Peyer's patch (tissue), 4 donors: ENCODE results near the gene EGLN2. TPM values are rescaled to one million over a fixed set of nuclear protein-coding genes. Genes with fewer than 3 reads are reported as not detected.
"Not testable (repeated sequence)": the region's sequence is repeated elsewhere in the genome, so short reads cannot be mapped to it uniquely, and the experiment has no call there.

Experiments used
- DNase-seq, 3 donors: peaks; one replicate each; pipeline ENCODE4 v3.0.0-alpha.2; 2017 to 2019
- H3K27ac ChIP-seq, 4 donors: fragments of 200-600 bp; sonication (generic); one replicate each; pipeline ENCODE4 v1.5.1; 2016 to 2019
- H3K27me3 ChIP-seq, 2 donors: fragments of 200-600 bp; sonication (generic); one replicate each; pipeline ENCODE4 v1.5.1; 2019
- H3K36me3 ChIP-seq, 3 donors: fragments of 200-600 bp; sonication (generic); one replicate each; pipeline ENCODE4 v1.5.1; 2016 to 2019
- H3K4me1 ChIP-seq, 4 donors: fragments of 200-600 bp; sonication (generic); one replicate each; pipeline ENCODE4 v1.5.1; 2016 to 2019
- H3K4me3 ChIP-seq, 4 donors: fragments of 200-600 bp; sonication (generic); 1 replicate in 3 of 4; 2 replicates in 1 of 4; pipeline ENCODE4 v1.5.1; 2016 to 2019; ENCODE audit warnings: mild to moderate bottlenecking in 1 of 4
- H3K9me3 ChIP-seq, 4 donors: fragments of 200-600 bp; sonication (generic); one replicate each; pipeline ENCODE4 v1.5.1; 2016 to 2019; ENCODE audit warnings: mild to moderate bottlenecking in 1 of 4
- POLR2A ChIP-seq, 2 donors: fragments of 450-650 bp; IDR thresholded peaks; one replicate each; pipeline ENCODE4 v1.5.1; 2017; ENCODE audit warnings: antibody characterized with exemption in 2 of 2, mild to moderate bottlenecking in 2 of 2, moderate library complexity in 2 of 2
- total RNA-seq, 4 donors: library from RNA; depleted of rRNA; stranded (reverse); fragments of >200 nt; gene quantifications; one replicate each; pipeline ENCODE4 v1.1.0, GENCODE V29; 2016
- TF ChIP-seq, protein P1 (sequence below), 6 experiments: fragments of 450-650 bp in 4 of 6; fragments of 200-600 bp in 2 of 6; sonication (generic) in 1 of 6; IDR thresholded peaks; one replicate each; pipeline ENCODE4 v1.5.1; 2017 to 2019; ENCODE audit warnings: antibody characterized with exemption in 6 of 6, mild to moderate bottlenecking in 3 of 6, moderate library complexity in 1 of 6

EGLN2 gene
- total RNA-seq, 4 donors from 2014 or later: 75.8 to 96.6 (median 88.1) TPM

DNA sequence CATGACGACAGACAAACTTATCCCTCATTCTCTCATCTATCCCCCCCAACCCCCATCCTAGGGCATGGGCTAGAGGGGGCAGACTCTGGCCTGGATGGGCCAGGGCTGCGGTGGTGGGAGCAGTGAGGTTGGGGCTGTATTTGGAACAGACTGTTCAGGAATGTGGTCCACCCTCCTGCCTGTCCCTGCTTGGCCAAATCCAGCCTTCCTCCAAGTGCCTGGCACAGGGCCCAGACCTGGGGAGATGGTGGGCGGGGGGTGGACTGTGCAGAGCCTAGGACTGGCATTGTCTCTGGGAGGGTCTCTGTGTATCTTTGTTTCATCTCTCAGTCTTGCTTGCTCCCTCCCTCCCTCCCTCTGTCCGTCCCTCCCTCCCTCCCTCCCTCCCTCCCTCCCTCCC, 14.2 kb downstream of the EGLN2 start:
- Histone ChIP-seq H3K27me3 (no peaks in the 10 kb centered on the region), H3K36me3 (peaks cover 0 to 9% (median 0%) of the 10 kb centered on the region in 3 donors), H3K27ac (peak overlapping the region in 1 of 4 donors; percentile 50), H3K4me3 (no peak overlapping the region), H3K9me3 (no peaks in the 10 kb centered on the region), H3K4me1 (peaks cover 0 to 34% (median 4%) of the 10 kb centered on the region in 4 donors)
- DNase-seq: no peak
- TF ChIP-seq, protein P1, sequence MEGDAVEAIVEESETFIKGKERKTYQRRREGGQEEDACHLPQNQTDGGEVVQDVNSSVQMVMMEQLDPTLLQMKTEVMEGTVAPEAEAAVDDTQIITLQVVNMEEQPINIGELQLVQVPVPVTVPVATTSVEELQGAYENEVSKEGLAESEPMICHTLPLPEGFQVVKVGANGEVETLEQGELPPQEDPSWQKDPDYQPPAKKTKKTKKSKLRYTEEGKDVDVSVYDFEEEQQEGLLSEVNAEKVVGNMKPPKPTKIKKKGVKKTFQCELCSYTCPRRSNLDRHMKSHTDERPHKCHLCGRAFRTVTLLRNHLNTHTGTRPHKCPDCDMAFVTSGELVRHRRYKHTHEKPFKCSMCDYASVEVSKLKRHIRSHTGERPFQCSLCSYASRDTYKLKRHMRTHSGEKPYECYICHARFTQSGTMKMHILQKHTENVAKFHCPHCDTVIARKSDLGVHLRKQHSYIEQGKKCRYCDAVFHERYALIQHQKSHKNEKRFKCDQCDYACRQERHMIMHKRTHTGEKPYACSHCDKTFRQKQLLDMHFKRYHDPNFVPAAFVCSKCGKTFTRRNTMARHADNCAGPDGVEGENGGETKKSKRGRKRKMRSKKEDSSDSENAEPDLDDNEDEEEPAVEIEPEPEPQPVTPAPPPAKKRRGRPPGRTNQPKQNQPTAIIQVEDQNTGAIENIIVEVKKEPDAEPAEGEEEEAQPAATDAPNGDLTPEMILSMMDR (IDR thresholded peaks at IDR 0.05): no peak
- no peak for TF ChIP-seq POLR2A (IDR thresholded peaks at IDR 0.05)

DNA sequence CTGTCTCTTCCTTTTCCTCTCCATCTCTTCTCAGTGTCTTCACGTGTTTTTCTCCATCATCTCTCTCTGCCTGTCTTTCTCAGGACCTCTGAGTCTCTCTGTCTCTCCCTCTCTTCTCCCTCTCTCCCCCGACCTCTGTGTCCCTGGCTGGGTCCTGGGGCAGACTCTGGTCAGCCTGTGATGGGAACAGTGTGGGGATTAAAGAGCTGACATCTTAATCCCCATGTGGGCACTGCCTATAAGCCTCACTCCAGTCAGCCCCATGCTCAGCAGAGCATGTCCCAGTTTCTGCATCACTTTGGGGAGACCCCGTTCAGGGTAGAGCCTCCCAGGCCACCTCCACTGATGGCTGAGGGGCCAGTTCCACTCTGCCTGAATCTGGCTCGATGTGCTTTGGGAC, 16.2 kb downstream of the EGLN2 start:
- Histone ChIP-seq H3K27ac (no peak overlapping the region), H3K4me1 (peaks cover 0 to 35% (median 4%) of the 10 kb centered on the region in 4 donors), H3K4me3 (no peak overlapping the region), H3K27me3 (no peaks in the 10 kb centered on the region), H3K9me3 (no peaks in the 10 kb centered on the region), H3K36me3 (no peaks in the 10 kb centered on the region)
- DNase-seq: peak in 1 of 3 donors; percentile 39
- TF ChIP-seq, protein P1 (IDR thresholded peaks at IDR 0.05): no peak
- no peak for TF ChIP-seq POLR2A (IDR thresholded peaks at IDR 0.05)

DNA sequence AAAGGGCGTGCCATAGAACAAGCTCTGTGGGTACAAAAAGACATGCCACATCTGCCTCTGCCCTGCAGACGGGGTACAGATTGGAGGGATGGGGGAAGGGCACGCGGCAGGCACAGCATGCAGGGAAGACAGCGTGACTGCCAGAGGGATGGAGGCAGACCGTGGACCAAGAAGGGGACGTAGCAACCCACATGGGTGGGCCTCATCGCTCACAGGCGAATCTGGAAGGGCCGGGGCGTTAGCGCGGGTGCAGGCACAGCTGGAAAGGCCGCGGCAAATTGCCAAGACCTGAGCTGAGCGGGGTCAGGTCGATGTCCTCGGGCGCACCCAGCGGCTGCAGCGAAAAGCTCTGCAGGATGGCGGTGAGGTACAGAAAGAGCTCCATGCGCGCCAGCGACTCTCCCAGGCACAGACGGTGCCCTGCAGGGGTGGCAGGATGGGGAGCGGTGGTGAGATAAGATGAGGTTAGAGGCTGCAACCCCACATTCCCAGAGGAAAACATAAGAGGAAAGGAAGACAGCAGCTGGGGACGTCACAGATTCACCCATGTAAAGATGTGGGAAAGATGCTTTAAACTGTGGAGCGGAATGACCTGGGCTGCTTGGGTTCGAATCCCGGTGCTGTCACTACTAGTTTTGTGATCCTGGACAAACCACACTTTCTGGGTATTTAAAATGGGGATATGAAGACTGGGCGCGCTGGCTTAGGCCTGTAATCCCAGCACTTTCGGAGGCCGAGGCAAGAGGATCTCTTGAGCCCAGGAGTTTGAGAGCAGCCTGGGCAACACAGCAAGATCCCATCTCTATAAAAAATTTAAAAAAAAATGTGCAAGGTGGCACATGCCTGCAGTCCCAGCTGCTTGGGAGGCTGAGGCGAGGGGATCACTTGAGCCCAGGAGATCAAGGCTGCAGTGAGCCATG, 19.7 kb downstream of the EGLN2 start:
- peak overlapping the region in 3 of 4 donors; percentile 12 to 69 (median 50) for H3K27ac ChIP-seq
- not testable (repeated sequence) for H3K9me3 ChIP-seq, H3K27me3 ChIP-seq, H3K36me3 ChIP-seq
- TF ChIP-seq, protein P1 (IDR thresholded peaks at IDR 0.05): peak in 5 of 6 experiments; percentile 20 to 43 (median 34)
- peaks cover 0 to 27% (median 0%) of the 10 kb centered on the region in 4 donors for H3K4me1 ChIP-seq
- peak; percentile 77 to 91 (median 85) for DNase-seq
- H3K4me3 ChIP-seq: peak overlapping the region in 2 of 4 donors; percentile 31 to 34

DNA sequence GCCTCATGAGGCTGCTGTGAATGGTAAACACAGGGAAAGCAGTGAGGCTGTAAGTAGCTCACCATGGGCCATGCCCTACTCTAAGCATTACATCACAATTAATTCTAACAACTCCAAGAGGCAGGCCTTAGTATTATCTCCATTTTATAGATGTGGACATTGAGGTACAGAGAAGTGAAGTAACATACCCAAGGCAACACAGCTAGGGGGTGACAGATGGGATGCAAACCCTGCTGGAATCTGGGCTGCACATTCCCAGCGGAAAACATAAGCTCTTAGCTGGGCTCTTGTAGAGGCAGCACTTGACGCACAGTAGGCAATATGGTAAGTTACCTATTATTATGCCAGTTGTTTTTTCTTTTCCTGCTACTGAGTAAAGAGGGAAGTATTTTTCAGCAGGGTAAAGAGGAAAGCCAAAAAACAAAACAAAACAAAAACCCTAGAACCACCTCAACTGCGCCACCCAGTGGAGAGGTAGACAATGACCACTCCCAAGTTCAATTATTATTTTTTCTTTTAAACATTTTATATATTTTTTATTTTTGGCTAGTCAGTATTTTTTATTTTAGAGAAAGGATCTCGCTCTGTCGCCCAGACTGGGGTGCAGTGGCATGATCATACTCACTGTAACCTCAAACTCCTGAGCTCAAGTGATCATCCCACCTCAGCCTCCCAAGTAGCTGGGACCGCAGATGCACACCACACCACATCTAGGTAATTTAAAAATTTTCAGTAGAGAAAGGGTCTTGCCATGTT, 20.7 kb downstream of the EGLN2 start:
- TF ChIP-seq, protein P1 (IDR thresholded peaks at IDR 0.05): peak; percentile 72 to 99 (median 86)
- not testable (repeated sequence) for H3K9me3 ChIP-seq, H3K36me3 ChIP-seq, H3K4me3 ChIP-seq, H3K27me3 ChIP-seq
- Histone ChIP-seq H3K4me1 (peaks cover 0 to 27% (median 0%) of the 10 kb centered on the region in 4 donors), H3K27ac (peak overlapping the region in 3 of 4 donors; percentile 5 to 69 (median 50))
- peak in 2 of 3 donors; percentile 58 to 77 for DNase-seq

DNA sequence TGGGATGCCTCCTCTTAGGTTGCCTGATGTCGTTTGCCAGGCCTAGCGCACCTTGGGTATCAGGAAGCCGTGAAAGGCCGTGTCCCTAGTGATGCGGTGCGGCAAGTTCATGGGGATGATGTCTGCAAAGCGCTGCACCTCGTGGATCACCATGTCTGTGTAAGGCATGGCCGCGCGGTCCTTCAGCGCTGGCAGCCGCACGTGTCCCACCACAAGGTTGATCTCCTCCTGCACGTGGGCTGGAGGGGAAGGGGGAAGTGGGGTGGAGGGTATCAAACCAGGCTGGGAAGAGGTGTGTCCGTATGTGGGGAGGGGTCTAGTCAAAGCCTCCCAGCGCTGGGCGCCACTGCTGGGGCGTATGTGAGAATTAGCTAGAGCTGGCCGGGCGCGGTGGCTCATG, 23.2 kb downstream of the EGLN2 start:
- Histone ChIP-seq H3K36me3 (peaks cover 0 to 2% (median 0%) of the 10 kb centered on the region in 3 donors), H3K27ac (peak overlapping the region in 1 of 4 donors; percentile 30), H3K27me3 (no peaks in the 10 kb centered on the region), H3K9me3 (no peaks in the 10 kb centered on the region), H3K4me1 (peaks cover 0 to 27% (median 0%) of the 10 kb centered on the region in 4 donors), H3K4me3 (no peak overlapping the region)
- DNase-seq: no peak
- TF ChIP-seq, protein P1 (IDR thresholded peaks at IDR 0.05): no peak
- no peak for TF ChIP-seq POLR2A (IDR thresholded peaks at IDR 0.05)

DNA sequence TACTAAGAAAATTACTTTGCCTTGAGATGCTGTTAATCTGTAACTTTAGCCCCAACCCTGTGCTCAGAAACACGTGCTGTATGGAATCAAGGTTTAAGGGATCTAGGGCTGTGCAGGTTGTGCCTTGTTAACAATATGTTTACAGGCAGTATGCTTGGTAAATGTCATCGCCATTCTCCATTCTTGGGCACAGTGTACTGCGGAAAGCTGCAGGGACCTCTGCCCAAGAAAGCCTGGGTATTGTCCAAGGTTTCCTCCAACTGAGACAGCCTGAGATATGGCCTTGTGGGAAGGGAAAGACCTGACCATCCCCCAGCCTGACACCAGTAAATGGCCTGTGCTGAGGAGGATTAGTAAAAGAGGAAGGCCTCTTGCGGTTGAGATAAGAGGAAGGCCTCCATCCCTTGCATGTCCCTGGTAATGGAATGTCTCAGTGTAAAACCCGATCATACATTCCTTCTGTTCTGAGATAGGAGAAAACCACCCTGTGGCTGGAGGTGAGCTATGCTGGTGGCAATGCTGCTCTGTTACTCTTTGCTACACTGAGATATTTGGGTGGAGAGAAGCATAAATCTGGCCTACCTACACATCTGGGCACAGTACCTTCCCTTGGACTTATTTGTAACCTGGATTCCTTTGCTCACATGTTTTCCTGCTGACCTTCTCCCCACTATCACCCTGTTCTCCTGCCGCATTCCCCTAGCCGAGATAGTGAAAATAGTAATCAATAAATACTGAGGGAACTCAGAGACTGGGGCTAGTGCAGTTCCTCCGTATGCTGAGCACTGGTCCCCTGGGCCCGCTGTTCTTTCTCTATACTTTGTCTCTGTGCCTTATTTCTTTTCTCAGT, 23.9 kb downstream of the EGLN2 start:
- not testable (repeated sequence) for H3K9me3 ChIP-seq, H3K4me3 ChIP-seq, H3K36me3 ChIP-seq, DNase-seq, H3K27me3 ChIP-seq
- H3K27ac ChIP-seq: peak overlapping the region in 1 of 4 donors; percentile 30
- peaks cover 0 to 27% (median 0%) of the 10 kb centered on the region in 4 donors for H3K4me1 ChIP-seq

DNA sequence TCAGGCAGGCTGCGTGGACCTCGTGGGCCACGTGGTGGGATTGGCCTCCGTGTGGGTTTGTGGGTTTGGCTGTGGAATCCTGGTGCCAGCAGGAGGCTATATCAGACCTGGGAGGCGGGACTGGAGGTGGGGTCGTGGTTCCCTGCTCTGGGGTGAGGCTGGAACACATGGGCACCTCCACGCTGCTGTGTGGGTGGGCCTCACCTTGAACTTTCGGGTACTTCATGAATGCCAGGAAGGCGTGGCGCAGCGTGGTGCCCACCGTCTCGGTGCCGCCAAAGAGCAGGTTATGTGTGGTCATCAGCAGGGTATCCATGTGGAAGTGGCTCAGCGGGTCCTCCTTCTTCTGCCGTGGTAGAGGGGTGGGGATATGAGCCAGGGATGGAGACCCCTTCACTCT, 25.9 kb downstream of the EGLN2 start:
- not testable (repeated sequence) for H3K36me3 ChIP-seq, H3K9me3 ChIP-seq, H3K27ac ChIP-seq, DNase-seq, H3K27me3 ChIP-seq, H3K4me1 ChIP-seq, H3K4me3 ChIP-seq
